Measurements from ENCODE around the gene ERCC5.

Gene ERCC5

GRCh38 chr13:102825400-102825799, 20.4 kb upstream of the ERCC5 start:
- TF ChIP-seq, protein P1, sequence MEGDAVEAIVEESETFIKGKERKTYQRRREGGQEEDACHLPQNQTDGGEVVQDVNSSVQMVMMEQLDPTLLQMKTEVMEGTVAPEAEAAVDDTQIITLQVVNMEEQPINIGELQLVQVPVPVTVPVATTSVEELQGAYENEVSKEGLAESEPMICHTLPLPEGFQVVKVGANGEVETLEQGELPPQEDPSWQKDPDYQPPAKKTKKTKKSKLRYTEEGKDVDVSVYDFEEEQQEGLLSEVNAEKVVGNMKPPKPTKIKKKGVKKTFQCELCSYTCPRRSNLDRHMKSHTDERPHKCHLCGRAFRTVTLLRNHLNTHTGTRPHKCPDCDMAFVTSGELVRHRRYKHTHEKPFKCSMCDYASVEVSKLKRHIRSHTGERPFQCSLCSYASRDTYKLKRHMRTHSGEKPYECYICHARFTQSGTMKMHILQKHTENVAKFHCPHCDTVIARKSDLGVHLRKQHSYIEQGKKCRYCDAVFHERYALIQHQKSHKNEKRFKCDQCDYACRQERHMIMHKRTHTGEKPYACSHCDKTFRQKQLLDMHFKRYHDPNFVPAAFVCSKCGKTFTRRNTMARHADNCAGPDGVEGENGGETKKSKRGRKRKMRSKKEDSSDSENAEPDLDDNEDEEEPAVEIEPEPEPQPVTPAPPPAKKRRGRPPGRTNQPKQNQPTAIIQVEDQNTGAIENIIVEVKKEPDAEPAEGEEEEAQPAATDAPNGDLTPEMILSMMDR (IDR thresholded peaks at IDR 0.05; ENCODE audit: insufficient read depth, low read depth, low read length, missing control alignments), result no peak
- no peak overlapping the region for H3K4me3 ChIP-seq (ENCODE audit: low read depth, low read length)
- no peak for DNase-seq (ENCODE audit: low read depth)

DNA sequence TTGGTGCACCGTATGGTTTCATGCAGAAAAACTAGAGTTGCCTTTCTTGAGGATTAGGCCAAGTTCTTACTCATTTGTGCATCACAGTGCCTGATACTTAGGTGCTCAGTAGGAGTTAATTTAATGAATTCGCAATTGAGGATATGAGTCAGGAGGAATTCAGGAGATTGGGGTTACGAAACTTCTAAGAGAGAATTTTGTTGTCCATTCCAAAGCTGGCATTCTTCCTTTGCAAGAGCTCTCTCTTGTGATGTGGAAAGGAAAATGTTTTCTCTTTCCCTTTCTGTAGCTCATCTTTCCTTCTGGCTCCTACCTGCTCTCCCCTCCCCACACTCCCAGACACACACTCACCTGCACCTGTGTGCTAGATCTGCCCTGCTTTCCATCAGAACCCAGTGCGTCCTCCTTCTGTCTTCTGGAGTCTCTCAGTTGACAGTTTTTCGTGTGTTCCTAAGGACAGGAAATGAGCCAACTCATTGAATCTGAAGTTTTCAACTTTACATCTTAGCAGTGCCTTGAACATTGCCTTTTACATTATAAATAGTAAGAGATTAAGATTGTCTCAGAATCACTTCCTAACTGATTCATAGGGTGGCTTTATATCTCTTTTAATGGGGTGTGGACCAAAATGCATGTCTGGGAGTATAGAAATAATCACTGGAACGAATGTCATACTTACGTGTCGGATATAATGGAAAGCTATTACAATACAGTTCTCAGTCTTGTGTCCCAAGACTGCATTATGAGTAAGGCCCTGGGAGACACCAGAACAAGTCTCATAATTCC, 19.7 kb upstream of the ERCC5 start:
- no peak overlapping the region for H3K4me3 ChIP-seq (ENCODE audit: low read depth, low read length)
- DNase-seq (ENCODE audit: low read depth), result no peak
- TF ChIP-seq, protein P1 (IDR thresholded peaks at IDR 0.05; ENCODE audit: insufficient read depth, low read depth, low read length, missing control alignments), result no peak

DNA sequence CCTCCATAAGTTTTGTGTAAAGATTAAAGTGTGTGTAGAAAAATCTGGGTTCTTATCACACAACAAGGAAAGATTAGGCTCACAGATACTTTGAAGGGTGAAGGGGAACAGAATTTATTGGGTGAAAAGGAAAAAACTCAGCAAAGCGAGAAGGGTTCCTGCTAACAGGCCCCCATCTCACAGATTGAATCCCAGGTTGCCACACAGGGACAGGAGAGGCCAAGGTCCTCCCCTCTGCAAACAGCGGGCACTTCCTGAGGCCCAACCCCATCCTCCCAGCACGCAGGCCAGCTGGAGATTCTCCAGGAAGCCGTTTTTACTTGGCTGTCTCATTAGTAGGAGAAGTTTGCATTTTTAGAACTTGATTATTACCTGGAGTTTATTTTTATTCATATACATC, 15.2 kb upstream of the ERCC5 start:
- TF ChIP-seq, protein P1 (IDR thresholded peaks at IDR 0.05; ENCODE audit: insufficient read depth, low read depth, low read length, missing control alignments), result no peak
- H3K4me3 ChIP-seq (ENCODE audit: low read depth, low read length), result no peak overlapping the region
- no peak for DNase-seq (ENCODE audit: low read depth)

GRCh38 chr13:102836471-102836870, 9.4 kb upstream of the ERCC5 start:
- no peak overlapping the region for H3K4me3 ChIP-seq (ENCODE audit: low read depth, low read length)
- no peak for DNase-seq (ENCODE audit: low read depth)
- TF ChIP-seq, protein P1 (IDR thresholded peaks at IDR 0.05; ENCODE audit: insufficient read depth, low read depth, low read length, missing control alignments), result no peak

- H3K4me3 ChIP-seq (ENCODE audit: low read depth, low read length), result no peak overlapping the region
- no peak for DNase-seq (ENCODE audit: low read depth)
- TF ChIP-seq, protein P1 (IDR thresholded peaks at IDR 0.05; ENCODE audit: insufficient read depth, low read depth, low read length, missing control alignments), result no peak
Measured at GRCh38 chr13:102838273-102838672, 7.6 kb upstream of the ERCC5 start.

GRCh38 chr13:102838982-102839381, 6.8 kb upstream of the ERCC5 start:
- no peak for DNase-seq (ENCODE audit: low read depth)
- TF ChIP-seq, protein P1 (IDR thresholded peaks at IDR 0.05; ENCODE audit: insufficient read depth, low read depth, low read length, missing control alignments), result no peak
- H3K4me3 ChIP-seq (ENCODE audit: low read depth, low read length), result no peak overlapping the region

GRCh38 chr13:102839462-102839861, 6.4 kb upstream of the ERCC5 start:
- DNase-seq (ENCODE audit: low read depth), result no peak
- TF ChIP-seq, protein P1 (IDR thresholded peaks at IDR 0.05; ENCODE audit: insufficient read depth, low read depth, low read length, missing control alignments), result no peak
- no peak overlapping the region for H3K4me3 ChIP-seq (ENCODE audit: low read depth, low read length)
